ENCODE results near the gene ST8SIA4.

- TF ChIP-seq NFIC (IDR thresholded peaks at IDR 0.05) (no peak), FOXM1 (IDR thresholded peaks at IDR 0.05; ENCODE audit: borderline replicate concordance, low read depth) (no peak), EP300 (IDR thresholded peaks at IDR 0.05; ENCODE audit: borderline replicate concordance) (no peak), YY1 (IDR thresholded peaks at IDR 0.05; ENCODE audit: low read depth) (no peak), CEBPB (IDR thresholded peaks at IDR 0.05) (no peak), CREB1 (IDR thresholded peaks at IDR 0.05; ENCODE audit: low read depth) (no peak), RAD21 (IDR thresholded peaks at IDR 0.05; ENCODE audit: low read depth) (no peak), TEAD4 (IDR thresholded peaks at IDR 0.05) (no peak), ZBTB7A (IDR thresholded peaks at IDR 0.05; ENCODE audit: low read depth) (no peak), EGR1 (IDR thresholded peaks at IDR 0.05) (no peak)
- TF ChIP-seq, protein P1, sequence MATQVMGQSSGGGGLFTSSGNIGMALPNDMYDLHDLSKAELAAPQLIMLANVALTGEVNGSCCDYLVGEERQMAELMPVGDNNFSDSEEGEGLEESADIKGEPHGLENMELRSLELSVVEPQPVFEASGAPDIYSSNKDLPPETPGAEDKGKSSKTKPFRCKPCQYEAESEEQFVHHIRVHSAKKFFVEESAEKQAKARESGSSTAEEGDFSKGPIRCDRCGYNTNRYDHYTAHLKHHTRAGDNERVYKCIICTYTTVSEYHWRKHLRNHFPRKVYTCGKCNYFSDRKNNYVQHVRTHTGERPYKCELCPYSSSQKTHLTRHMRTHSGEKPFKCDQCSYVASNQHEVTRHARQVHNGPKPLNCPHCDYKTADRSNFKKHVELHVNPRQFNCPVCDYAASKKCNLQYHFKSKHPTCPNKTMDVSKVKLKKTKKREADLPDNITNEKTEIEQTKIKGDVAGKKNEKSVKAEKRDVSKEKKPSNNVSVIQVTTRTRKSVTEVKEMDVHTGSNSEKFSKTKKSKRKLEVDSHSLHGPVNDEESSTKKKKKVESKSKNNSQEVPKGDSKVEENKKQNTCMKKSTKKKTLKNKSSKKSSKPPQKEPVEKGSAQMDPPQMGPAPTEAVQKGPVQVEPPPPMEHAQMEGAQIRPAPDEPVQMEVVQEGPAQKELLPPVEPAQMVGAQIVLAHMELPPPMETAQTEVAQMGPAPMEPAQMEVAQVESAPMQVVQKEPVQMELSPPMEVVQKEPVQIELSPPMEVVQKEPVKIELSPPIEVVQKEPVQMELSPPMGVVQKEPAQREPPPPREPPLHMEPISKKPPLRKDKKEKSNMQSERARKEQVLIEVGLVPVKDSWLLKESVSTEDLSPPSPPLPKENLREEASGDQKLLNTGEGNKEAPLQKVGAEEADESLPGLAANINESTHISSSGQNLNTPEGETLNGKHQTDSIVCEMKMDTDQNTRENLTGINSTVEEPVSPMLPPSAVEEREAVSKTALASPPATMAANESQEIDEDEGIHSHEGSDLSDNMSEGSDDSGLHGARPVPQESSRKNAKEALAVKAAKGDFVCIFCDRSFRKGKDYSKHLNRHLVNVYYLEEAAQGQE (IDR thresholded peaks at IDR 0.05; ENCODE audit: low read depth), result no peak
Measured at GRCh38 chr5:100803397-100803796, 99.7 kb downstream of the ST8SIA4 start.

Measured in Ishikawa (cell line).